ENCODE data around the gene SIGLEC11.
"Not testable (repeated sequence)": the region's sequence is repeated elsewhere in the genome, so short reads cannot be mapped to it uniquely, and the experiment has no call there.

The SIGLEC11 gene

DNA sequence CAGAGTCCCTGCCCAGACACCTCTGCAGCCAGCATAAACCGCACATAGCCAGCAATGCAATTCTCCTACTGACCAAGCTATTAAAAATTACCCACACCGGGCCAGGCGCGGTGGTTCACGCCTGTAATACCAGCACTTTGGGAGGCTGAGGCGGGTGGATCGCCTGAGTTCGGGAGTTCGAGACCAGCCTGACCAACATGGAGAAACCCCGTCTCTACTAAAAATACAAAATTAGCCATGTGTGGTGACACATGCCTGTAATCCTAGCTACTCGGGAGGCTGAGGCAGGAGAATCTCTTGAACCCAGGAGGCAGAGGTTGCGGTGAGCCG lies 36.1 kb downstream of the SIGLEC11 start:
- DNase-seq = not testable (repeated sequence)

DNA sequence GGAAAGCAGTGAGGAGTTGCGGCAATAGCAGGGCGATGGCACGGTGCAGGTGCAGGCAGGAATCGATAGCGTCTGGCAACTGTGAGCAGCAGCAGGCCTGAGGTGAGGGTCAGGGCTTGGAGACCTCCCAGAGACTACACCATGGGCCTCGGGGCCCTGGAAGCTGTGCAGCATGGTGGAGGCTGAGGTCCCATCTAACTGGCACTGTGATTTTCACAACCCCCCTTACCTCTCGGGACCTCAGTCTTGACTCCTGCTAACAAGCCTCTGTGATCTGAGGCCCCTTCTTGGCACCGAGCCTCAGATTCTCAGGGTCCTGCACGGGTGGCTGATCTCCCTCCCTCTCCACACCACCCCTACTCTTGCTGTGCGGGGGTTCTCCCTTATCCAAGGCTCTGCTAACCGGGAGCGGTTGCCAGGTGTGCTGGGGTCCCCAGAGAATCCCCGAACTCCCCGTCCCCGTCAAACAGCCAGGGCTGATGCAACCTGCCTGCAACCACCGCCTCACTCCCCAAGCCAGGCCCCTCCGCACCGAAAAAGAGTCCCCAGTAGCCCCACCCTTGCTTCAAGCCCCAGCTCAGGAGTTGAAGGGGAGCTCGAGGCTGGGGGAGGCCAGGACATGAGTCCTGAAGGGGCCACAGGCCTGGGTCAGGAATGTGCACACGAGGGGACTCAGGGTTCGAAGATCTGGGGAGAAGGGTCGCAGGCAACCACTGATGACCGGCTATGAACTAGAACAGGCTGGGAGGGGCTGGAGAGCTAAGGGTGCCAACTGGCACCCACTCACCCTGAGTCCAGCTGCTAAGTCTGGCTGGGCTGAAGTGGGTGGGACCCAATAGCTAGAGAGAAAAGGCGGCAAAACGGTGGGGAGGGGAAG lies 36.7 kb downstream of the SIGLEC11 start:
- peak; percentile 80 for DNase-seq

DNA sequence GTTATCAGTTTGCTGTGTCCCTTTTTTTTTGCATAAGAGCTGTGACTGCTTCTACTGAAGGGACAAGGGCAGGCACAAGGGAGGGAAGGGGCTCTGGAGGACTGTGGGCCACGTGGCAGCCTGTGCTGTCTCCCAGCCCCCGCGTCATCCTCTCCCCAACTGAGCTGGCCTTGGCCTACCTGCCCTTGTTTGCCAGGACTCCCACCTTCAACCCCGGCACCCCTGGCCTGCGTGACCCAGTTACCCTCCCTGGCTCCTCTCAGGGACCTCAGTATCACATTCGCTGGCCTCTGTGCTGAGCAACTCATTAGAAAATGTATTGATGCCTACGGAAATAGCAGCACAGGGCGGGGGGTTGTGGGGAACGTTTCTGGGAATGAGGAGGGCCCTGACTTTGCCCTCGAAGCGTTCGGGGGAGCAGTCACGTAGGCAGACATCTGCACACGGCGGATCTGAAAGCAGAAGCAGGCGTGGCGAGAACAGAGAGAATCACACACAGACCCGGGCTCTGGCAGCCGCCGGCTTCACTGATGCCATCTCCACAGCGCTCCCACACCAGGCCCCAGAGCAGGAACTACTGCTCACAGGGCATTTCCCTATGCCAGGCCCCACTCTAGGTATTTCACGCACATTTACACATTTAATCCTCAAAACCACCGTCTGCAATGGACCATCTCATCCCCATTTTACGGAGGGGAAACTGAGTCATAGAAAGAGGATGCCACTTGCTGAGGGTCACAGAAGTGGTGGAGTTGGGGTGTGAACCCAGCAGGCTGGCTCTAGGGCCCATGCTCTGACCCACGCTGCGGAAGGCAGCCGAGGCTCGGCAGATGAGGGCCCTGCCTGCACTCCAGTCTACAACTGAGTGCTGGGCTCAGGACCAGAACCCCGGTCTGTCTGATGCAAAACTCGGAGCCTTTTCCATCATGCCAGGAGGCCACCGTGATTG lies 37.6 kb downstream of the SIGLEC11 start:
- DNase-seq = no peak

DNA sequence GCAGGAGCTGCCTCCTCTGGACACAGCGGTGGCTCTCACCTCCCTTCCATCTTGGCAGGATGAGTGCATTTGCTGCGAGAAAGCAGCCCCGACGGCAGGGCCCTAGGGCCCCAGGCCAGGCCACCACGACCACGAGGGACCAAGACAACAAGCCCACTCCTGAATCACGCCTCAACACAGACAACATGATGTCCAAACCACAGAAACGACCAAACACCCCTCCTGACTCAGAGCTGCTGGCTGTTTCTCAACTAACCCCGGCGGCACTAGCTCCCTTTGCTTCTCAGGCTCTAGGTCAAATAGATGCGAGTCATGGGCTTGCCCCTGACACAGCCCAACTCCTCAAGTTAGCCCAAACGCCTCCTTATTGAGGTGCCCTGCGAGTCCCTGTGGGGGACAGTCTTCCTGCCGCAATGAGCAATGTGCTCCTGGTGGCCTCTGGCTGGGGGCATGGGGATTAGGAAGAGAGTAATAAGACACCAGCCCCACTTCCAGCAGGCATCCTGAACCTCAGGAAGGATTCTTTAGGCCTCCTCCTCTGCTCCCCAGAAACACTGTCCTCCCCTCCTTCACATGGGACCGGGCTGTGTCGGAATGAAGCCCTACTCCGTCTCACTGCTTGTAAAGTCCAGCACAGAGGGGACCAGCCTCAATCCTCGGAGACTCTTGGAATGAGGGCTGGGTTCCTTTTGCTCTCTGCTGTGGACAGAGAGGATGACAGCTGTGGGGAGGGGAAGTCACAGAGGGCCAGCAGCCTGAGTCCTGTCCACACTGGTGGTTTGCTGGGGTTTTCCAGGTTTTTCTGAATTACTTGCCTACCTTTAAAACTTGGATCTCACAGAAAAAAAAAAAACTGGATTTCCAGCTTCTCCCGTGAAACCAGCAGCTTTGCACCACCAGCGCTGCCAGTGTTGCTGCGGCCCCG lies 38.8 kb downstream of the SIGLEC11 start:
- DNase-seq = no peak

DNA sequence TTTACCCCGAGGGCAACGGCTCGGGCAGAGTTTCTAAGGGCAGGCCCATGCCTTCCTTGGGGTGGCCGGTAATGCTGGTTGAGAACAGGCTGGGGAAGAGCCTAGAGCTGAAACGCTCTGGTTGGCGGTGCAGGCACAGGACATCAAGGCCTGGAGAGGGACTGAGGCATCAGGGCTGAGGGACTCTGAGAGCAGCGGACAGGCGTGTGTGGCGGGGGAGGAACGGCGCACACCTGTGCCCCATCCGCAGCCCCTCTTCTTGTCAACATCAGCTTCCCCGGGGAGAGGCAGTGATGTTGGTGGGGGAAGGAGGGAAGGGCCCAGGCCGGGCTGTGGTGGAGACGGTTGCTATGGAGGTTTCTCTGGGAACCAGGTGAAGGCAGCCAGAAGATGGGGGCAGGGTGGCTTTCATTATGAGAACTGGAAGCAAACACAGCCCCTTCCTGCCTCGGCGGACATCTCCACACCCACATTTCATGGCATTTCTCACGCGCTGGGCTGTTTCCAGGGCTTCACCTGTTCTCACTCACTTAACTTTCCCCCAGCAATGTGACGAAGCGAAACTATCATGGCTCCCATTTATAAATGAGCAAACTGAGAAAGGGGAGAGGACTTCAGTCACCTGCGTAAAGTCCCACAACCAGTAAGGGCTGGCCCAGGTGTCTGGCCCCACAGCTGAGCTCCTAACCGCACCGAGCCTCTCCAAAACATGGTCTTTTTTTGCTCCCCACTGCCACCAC lies 40.2 kb downstream of the SIGLEC11 start:
- DNase-seq = peak; percentile 36

DNA sequence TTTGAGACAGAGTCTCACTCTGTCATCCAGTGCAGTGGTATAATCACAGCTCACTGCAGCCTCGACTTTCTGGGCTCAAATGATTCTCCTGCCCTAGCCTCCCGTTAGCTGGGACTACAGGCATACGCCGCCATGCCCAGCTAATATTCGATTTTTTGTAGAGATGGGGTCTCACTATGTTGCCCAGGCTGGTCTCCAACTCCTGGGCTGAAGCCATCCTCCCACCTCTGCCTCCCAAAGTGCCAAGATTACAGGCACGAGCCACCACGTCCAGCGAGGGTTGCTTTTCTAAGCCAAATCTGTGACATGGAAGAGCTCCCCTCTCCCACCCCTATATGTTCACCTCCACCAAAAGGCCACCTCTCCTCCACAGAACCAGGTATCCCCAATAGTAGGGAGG lies 42.9 kb downstream of the SIGLEC11 start:
- DNase-seq = no peak

DNA sequence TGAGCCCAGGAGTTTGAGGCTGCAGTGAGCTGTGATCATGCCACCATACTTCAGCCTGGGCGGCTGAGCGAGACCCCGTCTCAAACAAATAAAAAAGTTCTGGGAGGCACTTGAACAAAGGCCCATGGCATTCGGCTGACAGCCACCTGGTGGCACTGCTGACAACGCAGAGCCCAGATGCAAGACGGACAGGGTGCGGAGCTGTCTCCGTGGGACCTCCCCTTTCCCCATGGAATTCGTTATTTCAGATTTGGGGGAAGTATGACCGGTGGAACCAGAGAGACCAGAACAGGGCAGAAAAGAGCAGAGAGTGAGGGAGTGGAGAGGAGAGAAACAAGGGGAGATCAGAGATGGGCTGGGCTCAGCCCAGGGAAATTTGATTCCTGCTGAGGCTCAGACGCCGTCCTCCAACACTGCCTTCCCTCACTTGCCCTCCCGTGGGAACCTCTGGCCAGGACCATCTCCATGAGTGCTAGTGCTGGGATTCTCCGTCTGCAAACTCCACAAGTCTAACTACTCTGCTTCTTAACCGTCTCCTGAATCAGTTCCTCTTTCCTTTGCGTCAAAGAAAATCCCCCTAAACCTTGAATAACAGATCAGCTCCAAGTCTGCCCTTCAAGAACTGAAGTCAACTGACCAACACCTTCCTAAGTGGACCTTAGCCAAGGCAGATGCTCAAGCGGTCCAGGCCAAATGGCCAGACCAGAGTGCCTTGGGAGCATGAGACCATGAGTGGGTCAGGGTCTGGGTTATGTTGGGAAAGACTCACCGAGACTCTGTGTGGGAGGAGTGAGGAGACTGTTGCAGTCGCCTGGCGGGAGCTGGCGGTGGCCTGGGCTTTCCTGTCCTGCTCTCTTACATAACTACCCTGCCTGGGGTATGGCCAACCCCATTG lies 43.9 kb downstream of the SIGLEC11 start:
- DNase-seq = no peak

DNA sequence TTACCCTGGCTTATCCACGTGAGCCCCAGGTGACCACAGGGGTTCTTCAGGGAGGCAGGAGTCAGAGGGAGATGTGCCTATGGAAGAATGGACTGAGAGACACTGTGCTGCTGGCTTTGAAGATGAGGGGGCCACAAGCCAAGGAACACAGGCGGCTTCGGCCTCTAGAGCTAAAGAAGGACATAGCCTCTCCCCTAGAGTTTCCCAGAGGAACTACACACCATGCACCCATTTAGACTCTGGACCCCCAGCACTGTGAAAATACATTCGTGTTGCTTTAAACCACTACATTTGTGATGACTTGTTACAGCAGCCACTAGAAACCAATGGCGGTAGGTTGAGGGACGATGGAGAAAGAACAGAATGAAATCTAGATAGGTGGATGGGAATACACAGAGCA lies 45.7 kb downstream of the SIGLEC11 start:
- no peak for DNase-seq

DNA sequence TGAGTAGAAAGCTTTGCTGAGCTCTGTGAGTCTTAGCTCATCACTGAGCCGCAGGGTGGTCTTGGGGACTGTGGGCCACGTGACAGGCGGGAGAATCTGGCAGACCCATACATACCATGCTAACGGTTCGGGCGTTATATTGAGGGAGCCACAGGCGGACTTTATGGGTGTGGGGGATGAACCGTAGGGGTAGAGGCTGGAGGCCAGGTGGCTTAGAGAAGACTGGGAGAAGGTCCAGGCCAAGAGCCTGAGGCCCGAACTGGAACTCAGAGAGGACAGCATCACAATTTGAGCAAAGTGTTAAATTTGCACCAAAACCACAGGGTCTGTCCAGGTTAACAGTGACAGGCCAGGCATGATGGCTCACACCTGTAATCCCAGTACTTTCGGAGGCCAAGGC lies 47.3 kb downstream of the SIGLEC11 start:
- DNase-seq = no peak

DNA sequence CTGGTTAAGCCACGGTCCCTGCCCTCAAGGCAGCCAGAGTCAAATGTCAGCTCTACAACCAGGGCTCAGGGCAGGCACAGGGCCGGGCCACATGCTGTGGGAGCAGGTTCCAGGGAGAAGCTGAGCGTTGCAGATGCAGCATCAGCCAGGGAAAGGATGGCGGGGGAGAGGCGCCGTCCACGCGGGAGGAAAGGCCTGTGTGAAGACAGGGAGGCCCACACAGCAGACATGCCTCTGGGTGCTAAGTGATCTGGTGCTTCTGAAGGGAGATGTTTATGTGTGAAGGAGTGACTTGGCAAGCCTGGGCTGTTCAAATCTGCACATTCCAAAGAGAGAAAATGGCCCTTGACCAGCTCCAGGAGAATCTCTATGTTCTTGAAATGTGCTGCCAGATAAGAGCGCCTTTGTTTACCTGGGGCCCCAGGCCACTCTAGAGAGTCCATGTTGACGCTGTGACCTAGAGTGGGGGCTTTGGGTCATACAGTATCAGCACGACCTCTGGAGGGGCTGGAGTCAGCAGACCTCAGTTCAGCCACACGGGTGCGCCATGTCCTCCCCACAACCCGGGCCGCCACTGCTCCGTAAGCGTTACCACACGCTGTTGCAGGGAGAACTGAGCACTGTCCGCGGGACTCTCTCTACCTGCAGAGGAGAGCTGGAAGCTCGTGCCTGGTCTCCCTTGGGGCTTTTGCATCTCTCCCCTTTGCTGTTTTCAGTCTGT lies 47.8 kb downstream of the SIGLEC11 start:
- DNase-seq = no peak

DNA sequence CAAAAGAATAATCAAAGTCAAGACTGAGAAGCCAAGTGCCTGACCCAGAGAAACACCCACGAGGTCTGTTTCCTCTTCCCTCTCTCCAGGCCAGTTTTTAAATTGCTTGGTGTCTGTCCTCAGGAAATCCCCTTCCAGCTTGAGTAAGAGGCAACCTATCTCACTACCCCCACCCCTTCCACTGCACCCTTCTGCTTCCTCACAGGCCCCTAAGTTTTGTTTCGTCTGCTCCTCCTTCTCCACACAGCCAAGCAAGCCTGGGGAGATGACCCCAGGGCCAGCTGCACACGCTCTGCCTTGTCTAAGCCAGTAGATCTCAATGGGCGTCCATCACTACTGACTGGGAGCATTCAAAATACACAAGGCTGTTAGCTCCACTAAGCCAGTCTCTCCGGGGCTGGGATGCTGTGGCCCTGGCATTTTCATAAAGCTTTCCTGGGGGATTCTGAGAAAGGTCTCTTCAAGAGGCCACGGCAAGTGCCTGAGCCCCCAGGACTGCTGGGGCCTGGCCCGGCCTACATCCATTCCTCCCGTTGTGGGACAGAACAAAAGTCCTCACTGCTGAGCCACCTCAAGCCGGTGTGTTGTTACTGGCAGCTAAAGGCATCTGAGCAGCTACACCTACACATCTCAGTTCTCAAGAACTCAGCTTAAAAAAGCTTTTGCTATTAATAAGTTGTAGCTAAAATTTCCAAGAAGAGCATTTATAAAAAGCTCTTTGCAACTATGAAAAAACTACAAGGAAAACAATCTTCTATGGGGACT lies 49.4 kb downstream of the SIGLEC11 start:
- DNase-seq = no peak

DNA sequence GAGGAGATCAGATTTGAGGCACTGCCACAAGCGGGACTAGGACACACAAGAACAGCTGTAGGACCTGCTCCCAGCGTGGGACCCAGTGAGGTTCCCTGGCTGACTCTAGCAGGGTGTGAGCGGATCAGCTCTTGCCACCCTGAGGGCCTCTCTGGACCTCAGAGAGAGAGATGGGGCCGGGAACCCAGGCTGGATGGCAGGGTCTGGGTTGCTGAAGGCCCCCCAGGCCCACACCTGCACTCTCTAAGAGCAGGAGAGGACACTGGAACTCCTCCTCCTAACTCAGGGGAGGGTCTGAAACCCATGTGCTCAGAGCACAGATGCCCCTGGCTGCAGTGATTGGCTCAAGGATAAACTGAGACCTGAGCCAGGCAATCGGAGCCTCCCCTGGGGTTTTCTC lies 50.8 kb downstream of the SIGLEC11 start:
- no peak for DNase-seq

DNA sequence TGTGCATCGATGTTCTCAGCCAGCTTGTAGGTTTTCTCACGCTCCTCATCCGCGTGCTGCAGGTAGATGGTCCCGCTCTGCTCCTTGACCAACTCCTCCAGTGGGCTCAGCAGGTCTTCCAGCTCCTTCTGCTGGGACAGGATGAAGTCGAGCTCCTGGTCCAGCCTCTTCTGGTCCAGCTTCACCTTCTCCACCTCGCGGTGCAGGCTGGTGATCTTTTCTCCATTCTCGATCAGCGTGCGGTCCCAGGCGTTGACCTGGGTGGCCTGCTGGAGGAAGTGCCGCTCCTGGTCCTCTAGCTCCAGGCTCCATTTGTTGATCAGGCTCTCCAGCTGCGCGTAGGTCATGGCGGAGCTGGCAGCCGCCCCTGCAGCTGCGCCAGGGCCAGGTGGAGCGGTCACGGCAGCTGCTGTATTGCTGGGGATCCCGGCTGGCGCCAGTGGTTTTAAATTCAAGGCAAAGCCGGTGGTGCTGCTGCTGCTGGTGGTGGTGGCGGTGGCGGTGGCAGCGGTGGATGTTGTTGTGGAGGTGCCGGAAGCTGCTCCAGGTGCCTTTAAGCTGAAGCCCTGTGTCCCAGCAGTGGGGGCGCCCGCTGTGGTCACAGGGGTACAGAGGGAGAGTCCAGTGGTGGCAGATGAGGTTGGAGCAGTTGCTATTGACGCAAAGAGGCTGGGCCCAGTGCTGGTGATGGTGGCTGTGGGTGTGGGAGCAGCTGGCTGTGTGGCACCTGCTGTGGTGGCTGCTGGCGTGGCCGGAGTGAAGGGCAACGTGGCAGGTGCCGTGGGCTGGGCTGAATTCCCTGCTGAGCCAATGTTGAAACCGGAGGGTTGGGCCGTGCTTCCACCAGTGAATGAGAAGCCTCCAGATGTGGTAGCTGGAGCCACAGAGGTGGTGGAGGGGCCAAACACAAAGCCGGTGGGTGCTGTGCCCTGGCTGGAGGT lies 52.2 kb downstream of the SIGLEC11 start:
- DNase-seq = no peak

DNA sequence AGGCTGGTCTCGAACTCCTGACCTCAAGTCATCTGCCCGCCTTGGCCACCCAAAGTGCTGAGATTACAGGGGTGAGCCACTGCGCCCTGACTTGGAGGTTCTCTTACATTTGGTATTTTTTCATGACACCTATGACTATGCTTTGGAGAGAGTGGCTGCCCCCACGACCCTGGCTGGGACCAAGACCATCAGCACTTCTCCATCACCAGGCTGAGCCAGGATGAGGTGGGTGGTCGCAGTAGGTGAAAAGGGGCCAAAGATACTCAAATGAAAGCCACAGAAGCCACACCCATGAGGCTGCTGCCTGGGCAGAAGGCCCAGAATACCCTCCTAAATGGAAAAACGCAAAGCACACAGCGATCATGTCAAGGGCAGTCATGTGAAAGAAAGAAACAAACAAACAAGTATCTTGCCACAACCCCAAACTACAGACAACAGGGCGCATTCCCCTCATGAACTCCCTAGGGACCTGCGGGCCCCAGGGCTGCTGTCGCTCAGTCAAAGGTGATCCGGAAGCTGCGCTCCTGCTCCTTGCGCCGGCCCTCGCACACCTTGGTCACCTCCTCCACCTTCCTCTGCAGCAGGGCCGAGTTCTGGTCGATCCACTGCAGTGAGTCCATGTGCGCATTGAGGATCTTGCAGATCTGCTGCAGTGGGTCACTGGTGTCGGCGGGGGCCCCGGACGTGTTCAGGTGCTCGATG lies 53.1 kb downstream of the SIGLEC11 start:
- DNase-seq = no peak

DNA sequence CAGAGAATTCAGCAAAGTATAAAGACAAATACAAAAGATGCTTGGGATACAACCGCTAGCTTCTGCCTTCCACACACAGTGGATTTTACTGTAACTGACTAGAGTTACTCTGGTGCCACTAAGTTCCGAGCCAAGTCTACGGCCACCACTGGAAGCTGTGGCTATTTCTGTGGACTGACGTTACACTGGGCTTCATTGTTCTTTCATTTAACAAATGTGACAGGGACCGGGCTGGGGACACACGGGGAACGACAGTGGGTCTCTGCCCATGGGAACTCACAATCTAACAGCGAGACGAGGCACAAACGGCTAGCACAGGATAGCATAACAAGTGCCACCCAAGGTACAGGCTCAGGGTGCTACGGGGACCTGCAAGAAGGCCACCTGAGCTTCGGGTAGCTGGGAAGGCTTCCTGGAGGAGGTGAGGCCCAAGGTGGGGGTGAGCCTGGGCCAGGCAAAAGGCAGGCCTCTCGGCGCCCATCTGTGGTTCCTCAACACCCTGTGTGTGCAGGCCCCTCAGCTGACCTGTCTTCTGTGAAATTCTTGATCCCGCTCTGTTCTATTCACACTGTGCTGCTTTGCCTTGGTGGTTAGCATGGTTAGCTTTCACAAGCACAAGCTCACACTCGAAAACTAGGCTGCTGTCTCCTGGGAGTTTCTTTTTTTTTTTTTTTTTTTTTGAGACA lies 54.0 kb downstream of the SIGLEC11 start:
- no peak for DNase-seq

DNA sequence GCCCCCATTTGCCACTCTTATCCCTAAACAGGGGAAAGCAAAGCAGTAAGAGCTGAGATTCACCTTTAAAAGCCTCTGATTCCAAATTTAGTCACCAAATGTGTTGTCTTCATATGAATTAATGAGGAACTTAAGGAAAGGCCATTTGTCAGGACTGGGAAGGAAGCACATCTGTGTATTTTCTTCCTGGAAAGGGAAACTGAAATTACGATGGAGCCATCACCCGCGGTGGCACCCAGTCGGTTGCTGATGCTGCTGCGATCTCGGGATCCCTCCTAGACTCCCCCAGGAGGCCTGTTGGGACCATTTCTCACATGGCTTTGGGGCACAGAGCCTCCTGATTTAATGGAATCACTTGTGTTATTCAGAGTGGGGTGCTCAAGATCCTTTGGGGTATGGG lies 56.8 kb downstream of the SIGLEC11 start:
- no peak for DNase-seq
